Caco-2 (cell line): ENCODE data around the gene MCOLN3. TPM values are rescaled to one million over a fixed set of nuclear protein-coding genes. Genes with fewer than 3 reads are reported as not detected.
"Not testable (repeated sequence)": the region's sequence is repeated elsewhere in the genome, so short reads cannot be mapped to it uniquely, and the experiment has no call there.

ENCODE experiments used
- BruUV-seq: library from RNA; stranded (reverse); fragments of 400-500 nt; replicated peaks from 2 replicates; lab custom pipeline; 2021; lab: Mats Ljungman, UMichigan
- CTCF ChIA-PET: fragments of 300-600 bp; sonication (Branson Sonifier 250); formaldehyde crosslinking; loops from one replicate; lab custom pipeline; 2022; ENCODE audit warnings: antibody characterized with exemption; lab: Charles Lee
- POLR2A ChIA-PET: fragments of 300-600 bp; sonication (Branson Sonifier 250); formaldehyde crosslinking; loops from one replicate; lab custom pipeline; 2022; ENCODE audit warnings: antibody characterized with exemption; lab: Charles Lee
- DNase-seq, 2 experiments: peaks; one replicate each; pipeline versions ENCODE4 v3.0.0 to v3.0.0-alpha.2; 2020 to 2022
- H3K27me3 ChIP-seq: replicated peaks from 2 replicates; pipeline ENCODE4 v1.6.0; 2011; ENCODE audit warnings: low read length; ENCODE audit not compliant: control insufficient read depth, insufficient read depth
- H3K36me3 ChIP-seq: 2 replicates; pipeline ENCODE4 v1.5.1; 2011; ENCODE audit warnings: low read length; ENCODE audit not compliant: control insufficient read depth, insufficient read depth
- H3K4me1 ChIP-seq: fragments of 250-450 bp; sonication (Bioruptor Pico); 2 replicates; pipeline ENCODE4 v1.5.1; 2020; ENCODE audit warnings: mild to moderate bottlenecking
- H3K4me3 ChIP-seq: 2 replicates; pipeline ENCODE4 v1.5.1; 2011; ENCODE audit warnings: low read depth, mild to moderate bottlenecking, control low read depth, low read length
- H3K9me3 ChIP-seq: fragments of 250-450 bp; sonication (Bioruptor Pico); 2 replicates; pipeline ENCODE4 v1.5.1; 2020; ENCODE audit warnings: mild to moderate bottlenecking, moderate library complexity
- H3K27ac Mint-ChIP-seq: one replicate; pipeline ENCODE4 v1.8.0; 2022; ENCODE audit warnings: mixed read lengths; ENCODE audit not compliant: unreplicated experiment
- H3K27me3 Mint-ChIP-seq: one replicate; pipeline ENCODE4 v1.8.0; 2022; ENCODE audit warnings: mixed read lengths; ENCODE audit not compliant: insufficient read depth, unreplicated experiment
- H3K36me3 Mint-ChIP-seq: one replicate; pipeline ENCODE4 v1.8.0; 2022; ENCODE audit warnings: mild to moderate bottlenecking, mixed read lengths; ENCODE audit not compliant: insufficient read depth, unreplicated experiment
- H3K4me1 Mint-ChIP-seq: one replicate; pipeline ENCODE4 v1.8.0; 2022; ENCODE audit warnings: low read depth, mixed read lengths; ENCODE audit not compliant: unreplicated experiment
- H3K4me3 Mint-ChIP-seq: one replicate; pipeline ENCODE4 v1.8.0; 2022; ENCODE audit warnings: mild to moderate bottlenecking, moderate library complexity, mixed read lengths; ENCODE audit not compliant: unreplicated experiment
- H3K9me3 Mint-ChIP-seq: one replicate; pipeline ENCODE4 v1.8.0; 2022; ENCODE audit warnings: mixed read lengths; ENCODE audit not compliant: unreplicated experiment
- CTCF ChIP-seq, 2 experiments: fragments of 200-600 bp in 1 of 2; IDR thresholded peaks; 1 replicate in 1 of 2; 2 replicates in 1 of 2; pipeline versions ENCODE4 v1.5.1 to v1.8.0; 2011 to 2022; ENCODE audit warnings: antibody characterized with exemption in 1 of 2, control low read depth in 1 of 2, inconsistent platforms in 1 of 2, low read depth in 1 of 2, low read length in 1 of 2, mild to moderate bottlenecking in 1 of 2, moderate library complexity in 1 of 2; ENCODE audit not compliant: insufficient read depth in 1 of 2, severe bottlenecking in 1 of 2, unreplicated experiment in 1 of 2
- intact Hi-C: fragments of 100-400 bp; cut with micrococcal nuclease; formaldehyde crosslinking; loops from one replicate; pipeline ENCODE4 v1.10.0; 2022; ENCODE audit not compliant: unreplicated experiment
- total RNA-seq: library from RNA; stranded (reverse); gene quantifications from 2 replicates; pipeline ENCODE4 v1.2.3, GENCODE V29; 2022

The MCOLN3 gene
- total RNA-seq, 1 experiment from 2014 or later: 2.5 TPM

- no peaks in the 10 kb centered on the region for H3K4me1 ChIP-seq
- Mint-ChIP-seq H3K4me1 (no peaks in the 10 kb centered on the region), H3K4me3 (no peak overlapping the region), H3K9me3 (no peaks in the 10 kb centered on the region), H3K27ac (no peak overlapping the region), H3K36me3 (no peaks in the 10 kb centered on the region), H3K27me3 (peaks cover 3% of the 10 kb centered on the region)
- TF ChIP-seq CTCF (IDR thresholded peaks at IDR 0.05; ENCODE audit: insufficient read depth in 1 of 2, low read depth in 1 of 2, low read length in 1 of 2, severe bottlenecking in 1 of 2, unreplicated experiment in 1 of 2): no peak
- no peak for DNase-seq
- intact Hi-C loops: no loop called here
- H3K4me3 ChIP-seq: no peak overlapping the region
- no peaks in the 10 kb centered on the region for H3K36me3 ChIP-seq
- no peaks in the 10 kb centered on the region for H3K9me3 ChIP-seq
- ChIA-PET POLR2A (no interaction called here), CTCF (no interaction called here)
- BruUV-seq: no TSS peak
- H3K27me3 ChIP-seq: no peaks in the 10 kb centered on the region
These were observed 32.5 kb downstream of the MCOLN3 start for GRCh38 chr1:85015826-85016225.

DNA sequence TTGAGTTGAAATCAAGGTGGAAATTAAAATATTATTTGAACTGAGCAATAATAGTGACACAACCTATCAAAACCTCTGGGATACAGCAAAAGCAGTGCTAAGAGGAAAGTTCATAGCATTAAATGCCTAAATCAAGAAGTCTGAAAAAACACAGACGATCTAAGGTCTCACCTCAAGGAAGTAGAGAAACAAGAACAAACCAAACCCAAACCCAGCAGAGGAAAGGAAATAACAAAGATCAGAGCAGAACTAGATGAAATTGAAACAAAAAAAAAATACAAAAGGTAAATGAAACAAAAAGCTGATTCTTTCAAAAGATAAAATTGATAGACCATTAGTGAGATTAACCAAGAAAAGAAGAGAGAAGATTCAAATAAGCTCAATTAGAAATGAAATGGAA lies 42.7 kb downstream of the MCOLN3 start:
- Mint-ChIP-seq H3K9me3 (peaks cover 18% of the 10 kb centered on the region), H3K27me3 (peaks cover 13% of the 10 kb centered on the region)
- H3K4me3 Mint-ChIP-seq, H3K9me3 ChIP-seq, H3K36me3 ChIP-seq, BruUV-seq, H3K4me1 Mint-ChIP-seq, H3K36me3 Mint-ChIP-seq, H3K4me3 ChIP-seq, H3K4me1 ChIP-seq, CTCF ChIA-PET, intact Hi-C loops, POLR2A ChIA-PET, H3K27me3 ChIP-seq, DNase-seq, H3K27ac Mint-ChIP-seq: not testable (repeated sequence)

- intact Hi-C loops: no loop called here
- CTCF ChIA-PET: no interaction called here
- no peak for DNase-seq
- no peaks in the 10 kb centered on the region for H3K36me3 ChIP-seq
- H3K27me3 Mint-ChIP-seq: peaks cover 27% of the 10 kb centered on the region
- peaks cover 10% of the 10 kb centered on the region for H3K9me3 Mint-ChIP-seq
- TF ChIP-seq CTCF (IDR thresholded peaks at IDR 0.05; ENCODE audit: insufficient read depth in 1 of 2, low read depth in 1 of 2, low read length in 1 of 2, severe bottlenecking in 1 of 2, unreplicated experiment in 1 of 2): no peak
- POLR2A ChIA-PET: no interaction called here
- H3K27me3 ChIP-seq: no peaks in the 10 kb centered on the region
- H3K4me1 Mint-ChIP-seq: no peaks in the 10 kb centered on the region
- H3K4me3 ChIP-seq: no peak overlapping the region
- H3K36me3 Mint-ChIP-seq: no peaks in the 10 kb centered on the region
- no peak overlapping the region for H3K27ac Mint-ChIP-seq
- no peaks in the 10 kb centered on the region for H3K9me3 ChIP-seq
- H3K4me3 Mint-ChIP-seq: no peak overlapping the region
- BruUV-seq: no TSS peak
- H3K4me1 ChIP-seq: 0 out of 2 replicates have a peak, but pooled peaks cover 5% of the 10 kb centered on the region
These were observed 46.6 kb downstream of the MCOLN3 start for GRCh38 chr1:85001742-85002141.
